Measurements from ENCODE around the gene SPTBN4.

The SPTBN4 gene

GRCh38 chr19:40598121-40598917 is 131.5 kb downstream of the SPTBN4 start (continued):
- TF ChIP-seq ZNF518A (tag by site-specific recombination; conservative IDR thresholded peaks at IDR 0.05; ENCODE audit: low read depth) (peak; percentile 75), ZXDB (tag by site-specific recombination; IDR thresholded peaks at IDR 0.05) (peak; percentile 97), ZNF341 (tag by site-specific recombination; IDR thresholded peaks at IDR 0.05; ENCODE audit: low read depth) (peak; percentile 100), ZNF670 (tag by site-specific recombination; IDR thresholded peaks at IDR 0.05; ENCODE audit: low read depth) (no peak), KLF7 (tag by site-specific recombination; IDR thresholded peaks at IDR 0.05; ENCODE audit: borderline replicate concordance) (peak; percentile 88), ZNF366 (tag by site-specific recombination; conservative IDR thresholded peaks at IDR 0.05) (peak; percentile 89), ZNF830 (tag by site-specific recombination; IDR thresholded peaks at IDR 0.05; ENCODE audit: low read depth) (no peak), ZNF837 (tag by site-specific recombination; IDR thresholded peaks at IDR 0.05) (no peak), ZNF544 (tag by site-specific recombination; IDR thresholded peaks at IDR 0.05) (no peak), ZNF623 (tag by site-specific recombination; IDR thresholded peaks at IDR 0.05) (peak; percentile 23), ZNF169 (tag by site-specific recombination; IDR thresholded peaks at IDR 0.05) (0 out of 2 replicates have a peak, but pooled peaks have one; percentile 11), ZNF776 (tag by site-specific recombination; IDR thresholded peaks at IDR 0.05; ENCODE audit: borderline replicate concordance) (no peak), ZNF629 (tag by site-specific recombination; IDR thresholded peaks at IDR 0.05) (peak; percentile 97), ZBTB10 (tag by site-specific recombination; IDR thresholded peaks at IDR 0.05) (peak; percentile 99), ZNF221 (tag by site-specific recombination; IDR thresholded peaks at IDR 0.05; ENCODE audit: borderline replicate concordance) (peak; percentile 74), ZNF416 (tag by site-specific recombination; IDR thresholded peaks at IDR 0.05) (no peak), EGR2 (tag by site-specific recombination; IDR thresholded peaks at IDR 0.05; ENCODE audit: low read depth) (peak; percentile 80), ZNF362 (tag by site-specific recombination; IDR thresholded peaks at IDR 0.05) (no peak), ZNF645 (tag by site-specific recombination; IDR thresholded peaks at IDR 0.05) (peak; percentile 79; the same call in 1 of the 2 replicates)
- TF ChIP-seq, protein P1, sequence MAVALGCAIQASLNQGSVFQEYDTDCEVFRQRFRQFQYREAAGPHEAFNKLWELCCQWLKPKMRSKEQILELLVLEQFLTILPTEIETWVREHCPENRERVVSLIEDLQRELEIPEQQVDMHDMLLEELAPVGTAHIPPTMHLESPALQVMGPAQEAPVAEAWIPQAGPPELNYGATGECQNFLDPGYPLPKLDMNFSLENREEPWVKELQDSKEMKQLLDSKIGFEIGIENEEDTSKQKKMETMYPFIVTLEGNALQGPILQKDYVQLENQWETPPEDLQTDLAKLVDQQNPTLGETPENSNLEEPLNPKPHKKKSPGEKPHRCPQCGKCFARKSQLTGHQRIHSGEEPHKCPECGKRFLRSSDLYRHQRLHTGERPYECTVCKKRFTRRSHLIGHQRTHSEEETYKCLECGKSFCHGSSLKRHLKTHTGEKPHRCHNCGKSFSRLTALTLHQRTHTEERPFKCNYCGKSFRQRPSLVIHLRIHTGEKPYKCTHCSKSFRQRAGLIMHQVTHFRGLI (tag by site-specific recombination; IDR thresholded peaks at IDR 0.05): peak; percentile 23; the same call in 1 of the 2 replicates
- TF ChIP-seq, protein P2, sequence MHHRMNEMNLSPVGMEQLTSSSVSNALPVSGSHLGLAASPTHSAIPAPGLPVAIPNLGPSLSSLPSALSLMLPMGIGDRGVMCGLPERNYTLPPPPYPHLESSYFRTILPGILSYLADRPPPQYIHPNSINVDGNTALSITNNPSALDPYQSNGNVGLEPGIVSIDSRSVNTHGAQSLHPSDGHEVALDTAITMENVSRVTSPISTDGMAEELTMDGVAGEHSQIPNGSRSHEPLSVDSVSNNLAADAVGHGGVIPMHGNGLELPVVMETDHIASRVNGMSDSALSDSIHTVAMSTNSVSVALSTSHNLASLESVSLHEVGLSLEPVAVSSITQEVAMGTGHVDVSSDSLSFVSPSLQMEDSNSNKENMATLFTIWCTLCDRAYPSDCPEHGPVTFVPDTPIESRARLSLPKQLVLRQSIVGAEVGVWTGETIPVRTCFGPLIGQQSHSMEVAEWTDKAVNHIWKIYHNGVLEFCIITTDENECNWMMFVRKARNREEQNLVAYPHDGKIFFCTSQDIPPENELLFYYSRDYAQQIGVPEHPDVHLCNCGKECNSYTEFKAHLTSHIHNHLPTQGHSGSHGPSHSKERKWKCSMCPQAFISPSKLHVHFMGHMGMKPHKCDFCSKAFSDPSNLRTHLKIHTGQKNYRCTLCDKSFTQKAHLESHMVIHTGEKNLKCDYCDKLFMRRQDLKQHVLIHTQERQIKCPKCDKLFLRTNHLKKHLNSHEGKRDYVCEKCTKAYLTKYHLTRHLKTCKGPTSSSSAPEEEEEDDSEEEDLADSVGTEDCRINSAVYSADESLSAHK (tag by site-specific recombination; IDR thresholded peaks at IDR 0.05): peak; percentile 77
- TF ChIP-seq, protein P3, sequence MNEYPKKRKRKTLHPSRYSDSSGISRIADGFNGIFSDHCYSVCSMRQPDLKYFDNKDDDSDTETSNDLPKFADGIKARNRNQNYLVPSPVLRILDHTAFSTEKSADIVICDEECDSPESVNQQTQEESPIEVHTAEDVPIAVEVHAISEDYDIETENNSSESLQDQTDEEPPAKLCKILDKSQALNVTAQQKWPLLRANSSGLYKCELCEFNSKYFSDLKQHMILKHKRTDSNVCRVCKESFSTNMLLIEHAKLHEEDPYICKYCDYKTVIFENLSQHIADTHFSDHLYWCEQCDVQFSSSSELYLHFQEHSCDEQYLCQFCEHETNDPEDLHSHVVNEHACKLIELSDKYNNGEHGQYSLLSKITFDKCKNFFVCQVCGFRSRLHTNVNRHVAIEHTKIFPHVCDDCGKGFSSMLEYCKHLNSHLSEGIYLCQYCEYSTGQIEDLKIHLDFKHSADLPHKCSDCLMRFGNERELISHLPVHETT (tag by site-specific recombination; IDR thresholded peaks at IDR 0.05): peak; percentile 92

All from HEK293 (cell line).